ENCODE data around the gene SMAD3.
"Not testable (repeated sequence)": the region's sequence is repeated elsewhere in the genome, so short reads cannot be mapped to it uniquely, and the experiment has no call there.

SMAD3 gene

DNA sequence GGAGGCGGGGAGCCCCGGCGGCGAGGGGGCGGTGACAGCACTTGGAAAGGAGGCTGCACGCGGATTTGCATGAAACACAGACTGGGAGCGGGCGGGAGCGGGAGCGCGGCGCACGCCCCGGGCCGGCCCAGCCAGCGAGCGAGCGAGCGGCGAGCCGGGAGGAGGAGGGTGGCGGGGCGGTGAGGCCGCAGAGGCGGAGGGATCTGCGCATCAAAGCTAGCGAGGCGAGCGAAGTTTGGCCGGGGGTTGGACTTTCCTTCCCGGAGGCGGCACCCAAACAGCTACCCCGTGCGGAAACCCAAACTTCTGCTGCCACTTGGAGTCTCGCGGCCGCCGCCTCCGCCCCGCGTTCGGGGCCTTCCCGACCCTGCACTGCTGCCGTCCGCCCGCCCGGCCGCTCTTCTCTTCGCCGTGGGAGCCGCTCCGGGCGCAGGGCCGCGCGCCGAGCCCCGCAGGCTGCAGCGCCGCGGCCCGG is at the start of gene SMAD3:
Gene SMAD3 (plus strand): TSS at position 72 of the 475 bp plus-strand sequence. CDS start 553 bp downstream, outside the sequence.
- peak; percentile 96 for DNase-seq

DNA sequence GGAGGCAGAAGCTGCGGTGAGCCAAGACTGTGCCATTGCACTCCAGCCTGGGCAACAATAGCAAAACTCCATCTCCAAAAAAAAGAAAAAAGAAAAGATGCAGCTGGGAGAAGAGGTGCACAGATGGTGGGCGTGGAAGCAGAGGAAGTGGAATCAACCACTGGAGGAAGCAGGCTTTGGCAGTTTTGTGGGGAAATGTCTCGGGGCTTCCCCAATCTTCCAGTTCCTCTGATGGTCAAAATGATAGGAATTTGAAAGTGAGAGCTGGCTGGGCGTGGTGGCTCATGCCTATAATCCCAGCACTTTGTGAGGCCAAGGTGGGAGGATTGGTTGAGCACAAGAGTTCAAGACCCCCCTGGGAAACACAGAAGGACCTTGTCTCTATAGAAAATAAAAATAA is 48.1 kb upstream of the SMAD3 start:
- DNase-seq, result no peak

DNA sequence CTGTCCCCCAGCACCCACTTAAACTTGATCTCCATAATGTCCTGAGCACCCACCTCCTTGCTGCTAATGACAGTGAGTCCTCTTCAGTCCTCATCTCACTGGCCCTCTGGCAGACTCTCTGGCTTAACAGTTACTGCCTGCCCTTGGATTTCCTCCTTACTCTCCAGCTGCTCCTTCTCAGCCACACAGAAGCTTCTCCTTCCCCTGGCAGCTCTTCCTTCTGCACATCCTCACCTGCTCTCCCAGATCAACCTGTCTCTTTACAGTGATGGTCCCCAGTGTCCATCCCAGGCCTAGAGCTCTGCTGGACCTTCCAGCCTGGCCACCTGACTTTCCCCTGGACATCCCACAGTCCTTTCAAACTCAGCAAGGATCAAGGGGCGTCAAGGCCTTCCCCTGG is 47.4 kb upstream of the SMAD3 start:
- DNase-seq, result no peak

DNA sequence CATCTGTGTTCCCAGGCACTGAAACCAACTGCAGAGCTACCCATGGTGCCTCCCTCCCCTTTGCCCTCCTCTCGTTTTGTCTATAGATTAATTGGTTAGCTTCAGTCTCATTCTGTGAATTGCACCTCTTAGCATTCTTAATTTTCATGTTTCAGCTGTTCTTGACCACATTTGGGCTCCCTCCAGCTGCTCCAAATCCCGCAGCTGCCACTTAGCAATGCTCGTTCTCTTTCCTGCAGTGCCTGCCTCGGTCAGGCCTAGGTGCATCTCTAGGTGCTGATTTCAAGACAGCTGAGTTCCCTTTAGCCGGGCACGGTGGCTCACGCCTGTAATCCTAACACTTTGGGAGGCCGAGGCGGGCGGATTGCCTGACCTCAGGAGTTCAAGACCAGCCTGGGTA is 47.0 kb upstream of the SMAD3 start:
- DNase-seq, result no peak

DNA sequence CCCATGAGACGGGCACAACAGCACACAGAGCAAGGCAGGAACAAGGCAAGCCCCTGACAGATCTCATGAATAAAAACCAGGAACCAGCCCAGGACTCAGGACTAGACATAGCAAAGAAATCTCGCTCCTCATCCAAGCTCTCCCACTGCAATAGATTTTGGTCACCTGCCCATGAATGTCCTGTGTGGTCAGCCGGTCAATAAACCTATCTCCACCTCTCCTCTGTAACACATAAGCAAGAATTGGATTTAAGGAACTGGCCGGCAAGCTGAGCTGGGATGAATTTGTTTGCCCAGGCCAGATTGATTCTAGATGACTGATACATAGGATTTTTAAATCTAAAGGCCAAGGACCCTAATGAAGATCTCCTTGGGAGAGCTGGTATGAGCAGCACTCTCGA is 46.3 kb upstream of the SMAD3 start:
- DNase-seq, result no peak

DNA sequence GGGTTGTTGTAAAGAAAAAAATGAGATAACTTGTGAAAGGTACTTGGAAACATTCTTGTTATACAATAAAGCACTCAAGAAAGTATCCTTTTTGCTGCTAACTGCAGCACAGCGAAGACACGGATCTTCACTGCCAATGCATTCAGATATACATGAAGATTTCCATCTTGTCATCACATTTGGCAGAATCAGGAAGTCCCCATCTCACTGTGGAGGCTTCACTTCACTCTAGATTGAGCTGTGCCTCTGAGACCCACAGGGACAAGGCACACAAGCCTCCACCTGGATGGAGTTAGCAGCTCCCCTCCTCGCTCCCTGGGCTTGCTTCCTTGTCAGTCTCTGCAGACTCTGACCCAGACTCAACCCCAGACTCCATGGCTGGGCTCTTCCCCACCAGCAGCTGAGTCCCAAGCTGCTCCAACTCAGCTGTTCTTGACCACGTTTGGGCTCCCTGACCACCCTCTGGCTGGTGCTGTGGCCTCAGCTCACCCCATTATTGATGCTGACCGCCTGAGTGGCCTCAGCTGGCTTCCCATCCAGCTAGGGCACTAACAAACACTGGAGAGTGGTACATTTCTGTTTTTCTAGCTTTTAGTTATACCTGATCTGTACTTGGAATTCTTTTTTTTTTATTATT is 45.4 kb upstream of the SMAD3 start:
- DNase-seq, result no peak

DNA sequence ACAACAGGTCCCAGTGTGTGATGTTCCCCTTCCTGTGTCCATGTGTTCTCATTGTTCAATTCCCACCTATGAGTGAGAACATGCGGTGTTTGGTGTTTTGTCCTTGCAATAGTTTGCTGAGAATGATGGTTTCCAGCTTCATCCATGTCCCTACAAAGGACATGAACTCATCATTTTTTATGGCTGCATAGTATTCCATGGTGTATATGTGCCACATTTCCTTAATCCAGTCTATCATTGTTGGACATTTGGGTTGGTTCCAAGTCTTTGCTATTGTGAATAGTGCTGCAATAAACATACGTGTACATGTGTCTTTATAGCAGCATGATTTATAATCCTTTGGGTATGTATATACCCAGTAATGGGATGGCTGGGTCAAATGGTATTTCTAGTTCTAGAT is 44.7 kb upstream of the SMAD3 start:
- DNase-seq, result not testable (repeated sequence)

DNA sequence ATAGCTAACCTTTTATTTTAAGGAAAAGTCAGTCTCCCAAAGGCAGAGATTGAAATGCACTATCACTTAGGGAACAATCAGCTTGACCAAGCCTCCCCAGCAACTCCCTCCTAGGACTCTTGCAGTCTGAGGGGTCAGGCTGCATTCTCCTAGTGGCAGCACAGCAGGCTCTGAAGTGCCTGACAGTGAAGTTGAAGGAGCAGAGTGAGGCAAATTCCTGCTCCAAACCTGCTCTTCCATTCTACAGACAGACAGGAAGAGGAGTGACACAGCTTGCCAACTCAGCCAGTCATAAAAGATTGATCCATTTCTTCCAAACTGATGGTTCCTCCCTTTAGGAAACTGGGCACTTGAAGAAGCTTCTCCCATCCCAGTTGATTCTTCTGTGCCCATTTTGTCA is 43.9 kb upstream of the SMAD3 start:
- no peak for DNase-seq

DNA sequence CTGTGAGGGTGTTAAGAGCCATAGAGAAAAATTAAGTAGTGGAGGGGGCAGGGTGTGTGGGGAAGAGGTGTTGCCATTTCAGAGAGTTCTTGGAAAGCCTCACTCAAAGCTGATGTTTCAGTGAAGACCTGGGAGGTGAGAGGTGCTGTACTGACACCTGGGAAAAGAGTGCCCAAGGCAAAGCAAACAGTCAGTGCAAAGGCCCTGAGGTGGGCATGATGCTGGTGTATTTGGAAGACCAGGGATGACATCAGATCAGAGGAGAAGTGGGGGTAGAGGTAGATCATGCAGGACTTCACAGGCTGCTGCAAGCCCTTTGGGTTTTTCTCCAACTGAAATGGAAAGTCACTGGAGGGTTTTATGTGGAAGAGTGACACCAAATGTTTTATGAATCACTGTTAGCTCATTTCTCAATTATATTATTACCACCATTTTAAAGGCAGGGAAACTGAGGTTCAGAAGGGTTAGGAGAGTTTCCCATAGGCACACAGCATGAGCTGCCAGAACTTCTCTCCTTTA is 42.8 kb upstream of the SMAD3 start:
- DNase-seq, result no peak

DNA sequence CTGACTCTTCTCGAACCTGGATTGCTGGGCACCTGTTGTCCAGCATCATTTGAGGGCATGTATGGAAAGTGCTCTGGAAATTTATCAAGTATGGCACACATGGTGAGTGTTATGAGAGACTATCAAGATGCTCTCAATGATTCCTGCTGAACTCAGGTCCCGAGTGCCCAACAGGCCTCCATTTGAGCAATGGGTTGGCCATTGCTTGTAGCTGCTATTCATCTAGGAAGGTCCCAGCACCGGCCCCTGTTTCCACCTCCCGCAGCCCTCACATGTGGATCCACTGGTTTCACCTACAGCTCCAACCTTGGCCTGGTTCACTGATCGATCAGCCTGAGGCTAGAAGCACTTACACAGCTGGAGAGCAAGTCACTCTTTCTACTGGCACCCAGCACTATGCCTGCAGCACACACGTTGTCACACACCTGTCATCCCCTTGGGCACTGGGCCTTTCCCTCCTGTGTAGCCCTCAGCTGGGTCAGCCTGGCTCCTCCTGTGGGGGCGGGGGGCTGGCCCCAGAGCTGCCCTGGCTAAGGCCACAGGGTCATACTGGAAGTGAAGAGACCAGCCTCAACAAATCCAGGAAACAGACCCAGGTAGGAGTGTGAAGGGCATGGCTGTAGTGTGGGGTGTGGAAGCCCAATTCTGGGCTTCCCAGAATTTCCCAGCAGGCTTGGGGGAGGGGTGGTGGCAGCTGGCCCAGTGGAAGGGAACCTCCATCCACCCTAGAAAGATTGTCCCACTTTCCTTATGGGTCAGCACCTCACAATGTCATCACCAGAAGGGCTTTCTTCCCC is 41.7 kb upstream of the SMAD3 start:
- DNase-seq, result no peak

DNA sequence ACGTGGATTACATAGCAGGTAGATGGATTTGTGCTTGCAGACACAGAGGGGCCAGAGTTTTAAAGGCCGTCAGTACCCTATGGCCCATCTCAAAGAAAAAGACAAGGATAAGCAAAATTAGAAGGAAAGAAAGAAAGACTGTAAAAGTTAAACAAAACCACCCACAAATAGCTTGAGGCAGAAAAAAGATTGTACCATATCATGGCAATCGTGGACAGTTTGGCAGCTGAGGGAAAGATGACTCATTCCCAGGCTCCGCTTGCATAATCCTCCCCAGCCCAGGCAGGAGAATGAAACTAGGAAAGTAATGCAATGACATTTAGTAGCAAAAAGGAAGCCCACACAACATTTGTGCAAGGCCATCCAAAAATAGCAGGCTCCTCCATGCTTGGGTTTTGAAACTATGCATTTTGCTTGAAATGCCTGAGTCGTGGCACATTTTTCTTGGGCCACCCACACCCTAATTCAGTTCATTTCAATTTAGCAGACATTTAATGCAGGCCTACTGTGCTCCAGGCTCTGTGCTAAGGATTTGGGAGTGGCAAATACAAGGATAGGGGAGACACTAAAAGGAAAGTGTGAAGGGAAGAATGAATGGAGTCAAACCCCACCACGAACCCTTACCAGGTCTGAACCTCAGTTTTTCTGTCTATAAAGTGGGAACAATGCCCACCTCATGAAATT is 40.9 kb upstream of the SMAD3 start:
- DNase-seq, result peak; percentile 98

DNA sequence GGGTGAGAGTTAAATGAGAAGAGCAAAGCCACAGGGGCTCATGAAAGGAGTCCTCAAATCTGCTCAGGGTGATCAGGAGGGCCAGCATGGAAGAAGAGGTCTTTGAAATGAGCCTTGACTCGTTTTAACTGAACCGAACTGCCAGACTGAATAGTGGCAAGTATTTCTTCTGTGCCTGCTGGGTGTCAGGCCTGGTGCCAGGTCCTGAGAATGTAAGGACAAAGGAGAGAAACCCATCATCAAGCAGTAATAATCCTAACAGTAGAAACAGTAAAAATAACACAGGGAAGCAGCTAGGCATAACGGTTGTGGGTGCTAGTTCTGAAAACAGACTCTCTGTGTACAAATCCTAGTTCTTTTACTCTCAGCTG is 40.4 kb upstream of the SMAD3 start:
- DNase-seq, result no peak

DNA sequence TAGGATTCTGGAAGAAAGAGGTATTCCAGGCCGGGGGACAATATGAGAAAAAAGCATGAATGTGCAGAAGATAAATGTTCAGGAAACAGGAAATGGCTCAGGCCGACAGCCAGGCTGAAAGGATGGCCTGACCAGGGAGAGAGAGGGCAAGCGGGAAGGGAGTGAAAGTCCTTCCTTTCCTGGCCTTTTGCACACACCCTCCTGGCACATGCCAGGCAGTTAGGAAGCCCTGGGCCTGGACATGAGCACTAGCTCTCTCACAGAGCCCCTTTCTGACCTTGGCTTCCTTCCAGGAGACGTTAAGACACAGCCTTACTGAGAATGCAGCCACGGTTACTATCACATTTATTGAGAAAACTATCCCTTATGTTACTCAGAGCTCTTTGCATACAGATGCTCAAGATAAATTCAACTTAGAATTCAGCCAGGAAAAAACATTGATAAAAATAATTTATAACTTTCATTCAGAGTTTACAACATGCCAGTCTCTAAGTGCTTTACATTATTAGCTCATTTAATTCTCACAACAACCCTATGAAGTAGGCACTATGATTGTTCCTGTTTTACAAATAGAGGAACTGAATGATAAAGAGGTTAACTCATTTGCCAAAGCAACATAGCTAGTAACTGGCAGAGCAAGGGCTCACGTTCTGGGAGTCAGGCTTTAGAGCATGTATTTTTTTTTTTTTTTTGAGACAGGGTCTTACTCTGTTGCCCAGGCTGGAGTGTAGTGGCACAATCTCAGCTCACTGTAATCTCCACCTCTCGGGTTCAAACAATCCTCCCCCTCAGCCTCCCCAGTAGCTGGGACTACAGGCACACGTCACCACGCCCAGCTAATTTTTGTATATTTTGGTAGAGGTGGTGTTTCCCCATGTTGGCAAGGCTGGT is 39.4 kb upstream of the SMAD3 start:
- DNase-seq, result peak; percentile 58

DNA sequence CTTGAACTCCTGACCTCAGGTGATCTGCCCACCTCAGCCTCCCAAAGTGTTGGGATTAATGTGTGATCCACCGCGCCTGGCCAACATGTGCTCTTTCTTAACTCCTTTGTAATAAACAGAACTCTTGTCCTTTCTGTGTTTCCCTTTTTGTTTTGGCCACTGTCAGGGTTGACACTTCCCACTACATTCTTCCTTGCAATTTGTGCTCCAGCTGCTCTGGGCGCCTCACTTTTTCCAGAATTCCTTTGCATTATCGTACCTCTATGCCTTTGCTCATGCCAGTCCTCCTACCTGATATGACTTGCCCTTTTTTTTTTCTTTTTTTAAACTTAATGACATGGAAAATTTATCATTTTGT is 38.8 kb upstream of the SMAD3 start:
- DNase-seq, result no peak

DNA sequence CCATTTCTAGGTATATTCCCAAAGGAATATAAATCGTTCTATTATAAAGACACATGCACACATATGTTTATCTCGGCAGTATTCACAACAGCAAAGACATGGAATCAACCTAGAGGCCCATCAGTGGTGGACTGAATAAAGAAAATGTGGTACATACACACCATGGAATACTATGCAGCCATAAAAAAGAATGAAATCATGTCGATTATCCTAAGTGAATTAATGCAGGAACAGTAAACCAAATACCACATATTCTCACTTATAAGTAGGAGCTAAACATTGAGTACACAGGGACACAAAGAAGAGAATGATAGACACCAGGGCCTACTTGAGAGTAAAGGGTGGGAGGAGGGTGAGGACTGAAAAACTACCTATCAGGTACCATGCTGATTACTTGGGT is 37.0 kb upstream of the SMAD3 start:
- not testable (repeated sequence) for DNase-seq

DNA sequence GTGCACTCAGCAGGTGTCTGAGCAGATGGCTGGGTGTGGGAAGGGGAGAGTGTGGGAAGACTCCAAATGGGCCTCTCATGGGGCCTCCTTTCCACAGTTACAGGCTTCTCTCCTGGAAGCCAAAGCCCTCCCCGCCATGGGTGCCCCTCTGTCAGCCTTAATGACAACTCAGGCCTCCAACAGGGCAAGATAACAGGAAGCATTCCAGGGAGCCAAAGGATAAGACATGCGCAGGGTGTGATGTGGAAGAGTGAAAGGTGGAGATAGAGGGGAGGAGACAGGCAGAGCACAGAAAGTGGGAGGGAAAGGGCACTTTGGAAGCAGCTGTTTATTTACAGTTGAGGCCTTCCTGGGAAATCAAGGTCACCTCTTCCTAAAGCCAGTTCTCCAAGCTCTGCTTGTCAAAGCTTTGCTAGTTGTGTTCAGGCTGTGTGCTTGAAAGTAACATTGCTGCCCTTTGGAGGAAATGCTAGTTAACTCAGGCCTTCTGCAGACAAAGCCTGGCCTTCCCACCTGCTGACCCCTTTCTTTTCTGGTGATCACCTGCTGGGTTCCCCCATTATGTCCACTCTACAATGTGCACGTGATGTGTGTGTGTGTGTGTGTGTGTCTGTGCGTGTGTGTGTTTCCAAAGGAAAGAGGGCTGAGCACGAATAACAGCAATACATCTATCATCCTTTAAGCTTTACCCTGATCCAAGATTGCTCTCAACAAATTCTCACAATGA is 35.2 kb upstream of the SMAD3 start:
- no peak for DNase-seq

DNA sequence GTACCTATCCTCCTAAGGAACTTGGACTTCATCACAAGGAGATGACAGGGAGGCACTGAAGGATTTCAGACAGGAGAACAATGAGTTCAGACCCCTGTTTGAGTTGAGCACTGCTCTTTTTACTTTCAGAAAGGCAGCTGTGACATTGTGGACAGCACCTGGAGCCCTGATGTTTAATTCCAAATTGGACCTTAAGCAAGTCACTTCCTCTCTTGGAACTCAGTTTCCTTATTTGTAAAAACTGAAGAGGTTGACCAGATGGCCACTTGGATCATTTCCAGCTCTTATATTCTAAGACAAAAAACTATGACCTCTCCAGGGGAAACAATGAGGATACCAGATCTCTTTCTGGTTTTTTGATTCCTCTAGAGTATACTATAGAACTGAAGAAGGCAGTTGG is 34.1 kb upstream of the SMAD3 start:
- DNase-seq, result no peak

DNA sequence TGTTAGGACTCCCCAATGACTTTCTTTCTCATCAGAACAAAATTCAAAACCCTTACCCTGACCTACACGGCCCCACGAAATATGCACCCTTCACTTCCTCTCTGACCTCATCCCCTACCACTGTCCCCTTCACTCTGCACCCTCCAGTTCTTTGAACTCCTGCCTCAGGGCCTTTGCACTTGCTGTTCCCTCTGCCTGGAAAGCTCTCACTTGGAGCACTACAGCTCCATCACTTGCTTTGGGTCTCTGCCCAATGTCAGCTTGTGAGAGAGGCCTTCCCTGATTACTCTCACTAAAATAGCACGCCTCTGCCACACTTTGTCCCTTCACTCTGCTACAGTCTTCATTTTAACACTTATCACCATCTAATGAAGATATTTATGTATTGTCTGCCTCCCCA is 32.8 kb upstream of the SMAD3 start:
- no peak for DNase-seq

DNA sequence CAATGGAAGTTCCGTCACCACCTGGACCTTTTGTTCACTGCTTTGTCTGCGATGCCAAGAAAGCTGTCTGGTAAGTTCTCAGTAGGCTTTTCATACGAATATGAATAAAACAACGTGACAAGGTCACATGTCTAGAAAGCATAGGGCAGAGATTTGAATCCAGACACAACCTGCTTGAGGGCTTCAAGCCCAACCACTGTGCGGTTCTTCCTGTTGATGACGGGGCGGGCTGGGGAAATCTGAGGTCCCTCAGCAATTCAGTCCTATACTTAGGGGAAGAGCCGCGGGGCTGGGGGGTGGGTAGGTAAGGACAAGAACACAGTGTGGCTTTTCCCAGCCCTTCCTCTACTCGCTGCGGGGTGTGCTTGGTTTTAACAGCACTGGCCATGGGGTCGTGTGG is 32.4 kb upstream of the SMAD3 start:
- DNase-seq, result no peak

DNA sequence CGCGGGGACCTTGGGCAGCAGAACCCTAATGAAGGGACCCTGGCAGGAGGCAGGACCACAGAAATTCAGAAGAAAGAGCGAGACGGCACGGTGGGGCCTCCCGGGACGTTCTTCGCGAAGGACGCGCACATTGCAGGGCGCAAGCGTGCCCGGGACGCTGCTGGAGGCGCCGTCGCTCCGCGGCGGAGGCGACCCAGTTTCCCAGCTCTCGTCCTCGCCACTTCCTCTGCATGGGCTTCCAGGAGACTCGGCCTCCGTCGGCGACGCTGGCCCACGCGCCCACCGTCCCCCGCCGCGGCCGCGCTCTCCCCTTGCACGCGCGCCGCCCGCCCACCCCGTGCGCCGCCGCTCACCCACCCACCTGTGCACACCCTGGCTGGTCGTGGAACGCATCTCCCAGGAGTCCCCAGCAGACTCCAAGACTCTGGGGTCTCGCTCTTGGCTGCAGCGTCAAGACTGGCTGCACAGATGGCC is 31.8 kb upstream of the SMAD3 start:
- DNase-seq, result no peak

DNA sequence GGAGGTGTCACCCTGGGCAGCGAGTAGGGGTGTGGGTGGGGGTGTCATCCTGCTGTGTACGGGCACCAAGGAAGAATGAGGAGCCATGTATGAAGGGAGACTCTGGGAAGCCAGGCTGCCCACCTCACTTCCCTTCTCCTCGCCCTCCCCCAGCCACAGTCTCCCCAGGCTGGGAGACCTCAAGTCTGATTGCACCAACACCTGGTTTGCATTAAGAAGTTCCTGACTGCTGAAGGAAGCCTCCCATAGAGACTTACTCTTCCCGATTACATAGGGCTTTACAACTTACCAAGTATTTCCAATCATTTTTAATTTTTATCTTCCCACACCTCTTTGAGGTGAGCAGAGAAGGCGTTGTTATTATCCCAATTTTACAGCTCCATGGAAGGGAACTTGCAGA is 29.5 kb upstream of the SMAD3 start:
- DNase-seq, result peak; percentile 92

Data from fibroblast of skin of right quadriceps (primary cell).